ENCODE data around the gene PIM3.

DNA sequence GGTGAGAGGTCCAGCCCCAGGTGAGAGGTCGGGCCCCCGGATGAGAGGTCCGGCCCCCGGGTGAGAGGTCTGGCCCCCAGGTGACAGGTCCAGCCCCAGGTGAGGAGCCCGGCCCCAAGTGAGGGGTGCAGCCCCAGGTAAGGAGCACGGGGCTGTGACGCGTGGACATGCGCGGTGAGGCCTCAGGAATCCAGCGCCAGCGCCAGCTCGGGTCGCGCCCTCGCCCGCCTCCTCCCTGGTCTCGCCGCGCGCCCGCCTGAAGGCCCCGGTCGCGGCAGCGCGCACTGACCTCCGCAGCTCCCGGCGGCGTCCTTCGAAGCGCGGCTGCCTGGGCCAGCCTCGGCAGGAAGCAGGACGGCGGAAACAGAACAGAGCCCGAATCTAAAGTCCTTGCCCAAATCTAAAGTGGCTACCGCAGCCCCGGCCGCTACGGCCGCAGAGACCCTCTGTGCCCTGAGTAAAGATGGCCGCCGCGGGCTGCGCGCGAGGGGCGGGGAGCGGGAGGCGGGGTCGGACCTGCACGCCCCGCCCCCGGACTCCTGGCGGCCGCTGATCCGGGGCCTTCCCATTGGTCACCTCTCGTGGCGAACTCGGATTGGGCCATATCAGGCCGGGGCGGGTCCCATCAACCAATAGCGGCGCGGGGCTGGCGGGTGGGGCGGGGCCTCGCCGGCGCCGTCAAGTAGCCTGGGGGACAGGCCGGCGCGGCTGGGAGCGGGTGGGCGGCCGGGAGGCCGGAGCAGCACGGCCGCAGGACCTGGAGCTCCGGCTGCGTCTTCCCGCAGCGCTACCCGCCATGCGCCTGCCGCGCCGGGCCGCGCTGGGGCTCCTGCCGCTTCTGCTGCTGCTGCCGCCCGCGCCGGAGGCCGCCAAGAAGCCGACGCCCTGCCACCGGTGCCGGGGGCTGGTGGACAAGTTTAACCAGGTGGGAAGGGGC, 42.3 kb upstream of the PIM3 start, which contains the start of the genes ALG12 and CRELD2:
- TF ChIP-seq, protein P1, sequence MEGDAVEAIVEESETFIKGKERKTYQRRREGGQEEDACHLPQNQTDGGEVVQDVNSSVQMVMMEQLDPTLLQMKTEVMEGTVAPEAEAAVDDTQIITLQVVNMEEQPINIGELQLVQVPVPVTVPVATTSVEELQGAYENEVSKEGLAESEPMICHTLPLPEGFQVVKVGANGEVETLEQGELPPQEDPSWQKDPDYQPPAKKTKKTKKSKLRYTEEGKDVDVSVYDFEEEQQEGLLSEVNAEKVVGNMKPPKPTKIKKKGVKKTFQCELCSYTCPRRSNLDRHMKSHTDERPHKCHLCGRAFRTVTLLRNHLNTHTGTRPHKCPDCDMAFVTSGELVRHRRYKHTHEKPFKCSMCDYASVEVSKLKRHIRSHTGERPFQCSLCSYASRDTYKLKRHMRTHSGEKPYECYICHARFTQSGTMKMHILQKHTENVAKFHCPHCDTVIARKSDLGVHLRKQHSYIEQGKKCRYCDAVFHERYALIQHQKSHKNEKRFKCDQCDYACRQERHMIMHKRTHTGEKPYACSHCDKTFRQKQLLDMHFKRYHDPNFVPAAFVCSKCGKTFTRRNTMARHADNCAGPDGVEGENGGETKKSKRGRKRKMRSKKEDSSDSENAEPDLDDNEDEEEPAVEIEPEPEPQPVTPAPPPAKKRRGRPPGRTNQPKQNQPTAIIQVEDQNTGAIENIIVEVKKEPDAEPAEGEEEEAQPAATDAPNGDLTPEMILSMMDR (IDR thresholded peaks at IDR 0.05; ENCODE audit: insufficient read depth, low read length, poor library complexity, severe bottlenecking) = no peak
- TF ChIP-seq EZH2phosphoT487 (conservative IDR thresholded peaks at IDR 0.05; ENCODE audit: low read length) = no peak

Measured in SU-DHL-6 (cell line).